RKO (cell line): Measurements from ENCODE around the gene MROH2A.
A peak's percentile ranks its signal among the peaks of the same experiment; 100 is the strongest.
"Not testable (repeated sequence)": the region's sequence is repeated elsewhere in the genome, so short reads cannot be mapped to it uniquely, and the experiment has no call there.

Experiments used
- DNase-seq: peaks from one replicate; pipeline ENCODE4 v3.0.0-alpha.2; 2016; ENCODE audit warnings: low spot score

Gene MROH2A

GRCh38 chr2:233858331-233858730, 80.2 kb downstream of the MROH2A start:
- no peak for DNase-seq

- no peak for DNase-seq
Observed at GRCh38 chr2:233862261-233862768, 84.2 kb downstream of the MROH2A start.

DNA sequence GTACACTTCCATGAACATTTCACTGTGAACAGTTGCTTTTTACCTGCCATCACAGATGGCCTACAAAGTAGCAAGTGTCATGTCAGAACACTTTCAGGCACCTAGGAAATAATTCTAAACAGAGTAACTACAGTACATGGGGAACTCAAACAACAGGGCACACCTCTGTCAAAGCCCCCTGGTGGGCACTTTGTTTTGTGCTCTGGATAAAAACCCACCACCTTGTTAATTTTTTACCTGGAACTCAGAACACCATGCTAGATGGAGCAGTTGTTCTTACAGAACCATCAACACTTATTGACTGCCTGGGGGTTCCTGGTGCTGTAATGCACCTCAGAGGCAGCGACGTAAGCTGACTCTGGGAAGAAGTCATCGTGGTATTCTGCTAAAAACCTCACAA, 87.7 kb downstream of the MROH2A start:
- DNase-seq = no peak

GRCh38 chr2:233866479-233866878, 88.3 kb downstream of the MROH2A start:
- no peak for DNase-seq

DNA sequence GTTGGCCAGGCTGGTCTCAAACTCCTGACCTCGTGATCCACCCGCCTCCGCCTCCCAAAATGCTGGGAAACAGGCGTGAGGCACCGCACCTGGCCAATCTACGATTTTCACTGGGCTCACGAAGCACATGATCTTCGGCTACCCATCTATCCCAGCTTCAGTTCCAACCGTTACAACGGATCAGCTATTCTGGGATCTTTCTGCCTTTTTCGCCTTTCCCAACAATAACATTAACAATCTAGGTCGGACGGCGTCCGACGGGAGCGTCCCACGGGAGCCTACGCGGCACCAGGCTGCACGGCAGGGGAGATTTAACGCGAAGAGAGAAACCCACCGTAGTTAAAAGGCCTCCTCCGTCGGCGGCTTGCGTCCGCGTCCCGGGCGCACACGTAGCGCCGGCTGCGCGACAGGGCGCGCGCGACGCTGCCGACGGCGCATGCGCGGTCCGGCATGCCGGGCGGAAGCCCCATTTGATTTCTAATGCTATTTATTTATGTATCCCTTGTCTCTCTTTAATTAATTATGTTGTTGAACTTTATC, 89.9 kb downstream of the MROH2A start, which contains the start of gene MSL3B:
Gene MSL3B (minus strand): TSS at position 394 of the 540 bp plus-strand sequence.
- peak; percentile 73 for DNase-seq

- DNase-seq = no peak
Observed at GRCh38 chr2:233871432-233871831, 93.3 kb downstream of the MROH2A start.

DNA sequence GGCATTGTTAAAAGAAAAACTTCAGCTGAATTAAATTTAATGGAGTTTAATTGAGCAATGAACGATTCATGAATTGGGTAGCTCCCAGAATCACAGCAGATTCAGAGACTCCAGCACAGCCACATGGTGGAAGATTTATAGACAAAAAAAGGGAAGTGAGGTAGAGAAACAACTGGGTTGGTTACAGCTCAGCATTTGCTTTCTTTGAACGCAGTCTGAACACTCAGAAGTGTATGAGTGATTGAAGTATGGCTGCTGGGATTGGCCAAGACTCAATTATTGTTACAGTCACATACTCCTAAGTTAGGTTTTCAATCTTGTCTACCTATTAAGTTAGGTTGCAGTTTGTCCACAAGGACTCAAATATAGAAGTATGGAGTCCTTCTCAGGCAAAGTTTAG, 94.0 kb downstream of the MROH2A start:
- not testable (repeated sequence) for DNase-seq

- no peak for DNase-seq
Observed at GRCh38 chr2:233882353-233882752, 104.2 kb downstream of the MROH2A start.
